NOMO-1 treated with dmso at 0.1 percent for 144 hours (cell line): ENCODE measurements around the gene GIMAP1.

Experiments
- DNase-seq: peaks from one replicate; lab custom pipeline; 2025; ENCODE audit not compliant: unreplicated experiment; lab: John Stamatoyannopoulos, UW

The GIMAP1 gene

DNA sequence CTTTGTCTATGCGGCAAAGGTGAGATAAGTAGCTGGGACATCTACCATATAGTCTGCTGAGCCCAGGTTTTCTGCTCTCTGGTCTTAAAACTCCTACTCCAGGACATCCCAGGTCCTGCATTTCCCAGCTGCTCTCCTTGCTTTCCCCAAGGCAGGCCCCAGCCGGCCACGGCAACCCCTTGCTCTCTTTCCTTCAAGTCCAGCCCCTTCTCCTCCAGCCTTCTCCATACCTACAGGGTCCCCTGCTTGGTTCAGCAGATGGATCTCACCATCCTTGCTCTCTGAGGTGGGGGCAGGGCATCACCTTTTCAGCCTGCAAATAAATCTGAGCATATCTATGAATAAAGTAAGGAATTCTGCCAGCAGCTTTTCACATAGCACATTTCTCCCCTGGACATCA is 29.5 kb downstream of the GIMAP1 start:
- no peak for DNase-seq

DNA sequence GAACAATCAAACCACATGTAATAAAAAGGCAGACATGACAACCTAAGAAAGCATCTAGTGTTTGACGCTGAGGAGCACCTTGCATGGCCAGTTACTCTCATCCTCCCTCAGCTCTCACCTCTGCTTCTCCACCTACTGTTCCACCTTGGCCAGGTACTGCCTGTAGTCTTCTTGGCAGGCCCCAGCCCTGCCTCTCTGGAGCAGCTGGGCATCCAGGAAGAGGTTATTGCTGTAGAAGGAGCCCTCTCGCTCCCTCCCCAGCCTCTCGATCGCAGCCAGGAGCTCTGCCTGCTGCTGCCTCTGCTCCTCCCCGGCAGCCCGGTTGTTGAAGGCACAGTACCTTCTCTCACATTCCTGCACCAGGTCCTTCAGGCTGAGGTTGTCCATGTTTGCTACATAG is 30.5 kb downstream of the GIMAP1 start:
- DNase-seq: no peak

DNA sequence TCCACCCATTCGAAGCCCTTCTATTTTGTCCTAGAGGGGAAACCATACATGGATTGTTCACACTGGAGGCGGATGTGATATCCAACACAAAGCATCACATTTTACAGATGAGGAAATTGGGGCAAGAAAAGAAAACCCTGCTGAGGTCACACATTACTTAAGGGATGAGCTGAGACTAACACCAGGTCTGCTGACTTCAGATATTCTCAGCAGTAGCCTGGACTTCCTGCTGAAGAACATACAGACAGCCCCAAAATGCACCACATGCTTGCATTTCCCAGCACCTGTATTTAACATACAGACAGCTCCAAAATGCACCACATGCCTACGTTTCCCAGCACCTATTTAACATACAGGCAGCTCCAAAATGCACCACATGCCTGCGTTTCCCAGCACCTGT is 32.0 kb downstream of the GIMAP1 start:
- DNase-seq: no peak

DNA sequence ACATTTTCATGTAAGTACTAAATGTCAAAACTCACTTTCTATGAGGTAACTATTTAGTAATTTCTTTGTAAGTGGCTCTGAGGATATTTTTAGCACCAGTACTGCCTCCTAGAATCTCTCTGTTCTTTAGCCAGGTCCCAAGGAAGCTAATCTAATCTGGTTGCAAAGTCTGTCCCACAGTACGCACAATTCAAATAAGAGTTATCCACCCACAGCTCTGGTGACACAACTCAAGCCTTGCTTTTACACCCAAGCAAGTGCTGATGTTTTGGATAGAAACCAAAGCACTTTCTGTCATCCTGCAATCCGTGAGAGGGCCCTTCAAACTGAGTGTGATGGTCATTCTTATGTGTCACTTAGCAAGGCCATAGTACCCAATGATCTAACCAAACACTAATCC is 35.3 kb downstream of the GIMAP1 start:
- DNase-seq: no peak

DNA sequence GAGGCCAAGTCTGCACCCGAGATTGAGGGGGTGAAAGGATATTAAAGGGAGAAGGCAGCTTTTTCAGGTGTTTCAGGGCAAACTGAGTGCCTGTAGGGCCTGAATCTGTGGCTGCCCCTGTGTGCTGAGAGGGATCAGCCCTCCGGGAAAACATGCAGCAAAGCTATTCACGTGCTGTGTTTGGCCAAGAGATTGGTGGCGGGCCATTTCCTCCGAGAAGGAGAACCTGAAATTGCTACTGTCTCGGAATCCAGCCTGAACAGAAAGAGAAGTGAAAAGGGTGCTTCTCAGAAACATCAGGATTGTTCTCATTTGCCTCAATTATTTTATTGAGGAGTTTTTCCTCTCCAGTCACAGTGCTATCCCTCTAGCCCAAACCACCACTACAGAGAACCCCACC is 36.8 kb downstream of the GIMAP1 start:
- DNase-seq: no peak

DNA sequence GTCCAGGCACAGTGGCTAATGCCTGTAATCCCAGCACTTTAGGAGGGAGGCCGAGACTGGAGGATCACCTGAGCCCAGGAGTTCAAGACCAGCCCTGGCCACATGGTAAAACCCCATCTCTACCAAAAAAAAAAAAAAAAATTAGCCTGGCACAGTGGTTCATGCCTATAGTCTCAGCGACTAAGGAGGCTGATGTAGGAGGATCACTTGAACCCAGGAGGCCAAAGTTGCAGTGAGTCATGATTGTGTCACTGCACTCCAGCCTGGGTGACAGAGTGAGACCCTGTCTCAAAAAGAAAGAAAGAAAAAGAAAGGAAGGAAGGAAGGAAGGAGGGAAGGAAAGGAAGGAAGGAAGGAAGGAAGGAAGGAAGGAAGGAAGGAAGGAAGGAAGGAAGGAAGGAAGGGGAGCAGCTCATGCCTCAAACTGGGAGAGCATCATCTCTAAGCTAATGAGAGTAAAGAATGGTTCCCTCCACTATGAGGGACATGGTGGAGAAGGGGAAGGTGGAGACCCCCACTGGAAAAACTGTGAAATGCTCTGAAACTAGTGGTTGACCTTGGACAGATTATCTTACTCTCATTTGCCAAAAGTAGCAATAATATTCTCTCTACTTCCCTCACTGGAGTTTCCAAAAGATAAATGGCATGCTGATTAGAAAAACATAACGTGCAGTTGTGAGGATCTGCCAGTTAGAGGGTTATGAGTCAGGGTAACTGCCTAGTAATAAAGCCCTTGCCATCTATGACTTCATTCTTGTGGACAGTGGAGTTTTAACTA is 37.6 kb downstream of the GIMAP1 start:
- no peak for DNase-seq

DNA sequence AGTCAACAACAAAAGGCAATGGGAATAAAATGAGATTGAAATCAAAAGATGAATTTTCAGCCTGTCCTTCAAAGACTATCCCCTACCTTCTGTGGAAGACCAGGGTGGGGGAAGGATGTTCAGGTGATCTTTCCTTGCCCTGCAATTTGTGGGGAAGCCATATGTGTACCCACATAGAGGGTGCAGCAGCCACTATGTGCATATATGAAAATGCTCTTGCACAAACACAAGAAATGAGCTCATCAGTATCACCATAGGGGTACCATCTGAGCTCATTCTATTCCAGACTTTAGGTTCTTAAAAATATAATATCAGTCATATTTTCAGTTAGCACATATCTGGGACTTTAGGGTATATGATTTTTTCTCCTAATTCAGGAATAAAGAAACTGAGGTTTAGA is 38.5 kb downstream of the GIMAP1 start:
- no peak for DNase-seq

DNA sequence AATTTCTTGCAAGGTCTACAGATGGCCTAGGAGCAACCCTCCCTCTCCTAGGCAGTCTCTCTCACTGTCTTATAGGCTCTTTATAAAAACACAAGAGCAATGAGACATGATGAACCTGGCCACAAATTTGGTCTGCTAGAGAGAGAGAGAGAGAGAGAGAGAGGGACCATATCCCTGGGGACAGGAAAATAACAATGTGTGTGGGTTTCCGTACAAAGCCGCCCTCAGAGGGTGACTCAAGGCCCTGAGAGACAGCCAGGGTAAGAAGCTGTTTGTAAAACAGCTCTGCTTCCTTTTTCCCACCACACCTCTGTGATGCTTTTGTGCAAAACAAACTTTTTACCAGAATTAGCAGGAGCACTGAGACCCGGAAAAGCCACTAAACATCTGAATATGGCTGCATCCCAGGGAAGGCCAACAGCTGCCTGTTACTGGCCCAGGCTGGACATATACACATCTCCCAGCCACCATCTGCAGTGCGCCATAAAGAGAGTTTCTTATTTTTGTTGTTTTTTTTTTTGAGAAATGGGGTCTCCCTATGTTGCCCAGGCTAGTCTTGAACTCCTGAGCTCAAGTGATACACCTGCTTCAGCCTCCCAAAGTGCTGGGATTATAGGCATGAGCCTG is 39.2 kb downstream of the GIMAP1 start:
- no peak for DNase-seq

DNA sequence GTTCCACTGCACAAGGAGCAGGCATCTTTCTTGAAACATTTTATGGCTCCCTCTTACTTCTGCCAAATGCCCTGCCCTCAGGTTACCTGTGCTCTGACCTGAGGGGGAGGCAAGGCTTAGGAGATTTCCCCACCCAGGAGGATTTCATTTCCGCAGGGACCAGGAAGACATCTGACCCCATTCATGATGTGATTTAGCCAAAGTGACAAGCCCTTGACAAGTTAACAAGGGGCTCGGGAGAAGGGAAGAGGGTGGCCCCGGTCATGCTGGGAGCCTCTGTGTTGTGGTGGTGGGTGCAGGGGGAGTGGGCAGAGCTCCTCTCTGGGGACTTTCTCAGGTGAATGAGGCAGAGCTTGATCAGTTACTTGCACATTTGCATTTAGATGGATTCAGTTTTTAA is 39.8 kb downstream of the GIMAP1 start:
- no peak for DNase-seq

DNA sequence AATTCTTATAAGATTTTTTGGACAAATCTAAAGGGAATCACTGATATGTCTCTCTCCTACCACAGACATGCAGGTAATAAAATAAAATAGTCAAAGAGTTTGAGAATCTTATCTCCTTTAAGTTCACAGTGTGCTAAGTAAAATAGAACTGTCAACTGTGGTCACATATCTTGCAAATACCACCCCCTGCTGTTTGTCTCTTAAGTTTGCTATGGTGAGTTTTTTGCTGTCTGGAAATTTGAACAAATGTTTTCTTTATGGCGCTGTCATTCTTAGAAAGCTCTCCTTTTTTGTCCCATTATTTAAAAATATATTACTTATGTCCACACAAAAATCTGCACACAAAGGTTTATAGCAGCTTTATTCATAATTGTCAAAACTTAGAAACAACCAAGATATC is 40.4 kb downstream of the GIMAP1 start:
- no peak for DNase-seq

DNA sequence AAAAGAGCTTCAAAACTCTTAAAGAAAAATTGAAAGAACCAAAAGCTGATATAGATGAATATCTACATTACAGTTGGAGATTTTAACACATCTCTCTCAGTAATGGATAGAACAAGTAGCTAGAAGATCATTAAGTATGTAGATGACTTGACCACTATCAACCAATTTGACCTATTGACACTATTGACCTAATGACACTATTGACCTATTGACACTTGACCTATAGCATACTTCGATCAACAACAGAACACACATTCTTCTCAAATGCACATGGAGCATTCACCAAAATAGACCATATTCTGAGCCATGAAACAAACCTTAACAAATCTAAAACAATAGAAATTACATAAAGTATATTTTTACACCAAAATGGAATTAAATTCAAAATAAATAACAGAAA is 43.1 kb downstream of the GIMAP1 start:
- no peak for DNase-seq

DNA sequence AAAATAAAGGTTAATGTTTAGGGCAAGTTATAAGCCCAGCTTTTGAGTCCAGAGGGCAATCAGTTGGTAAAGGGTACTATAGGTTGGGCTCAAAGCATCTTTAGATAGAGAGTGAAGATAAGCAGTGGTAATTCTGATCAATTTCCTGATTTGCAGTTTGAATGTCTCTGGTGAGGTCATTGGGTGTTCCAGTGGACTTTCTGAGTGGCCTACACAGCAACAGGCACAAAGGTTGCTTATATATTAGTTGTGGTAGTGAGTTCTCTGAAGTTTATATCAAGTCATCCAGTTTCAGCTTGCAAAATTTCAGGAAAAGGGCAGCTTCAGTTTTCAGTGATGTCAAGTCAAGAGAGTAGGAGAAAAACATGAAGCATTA is 49.9 kb downstream of the GIMAP1 start:
- DNase-seq: no peak

DNA sequence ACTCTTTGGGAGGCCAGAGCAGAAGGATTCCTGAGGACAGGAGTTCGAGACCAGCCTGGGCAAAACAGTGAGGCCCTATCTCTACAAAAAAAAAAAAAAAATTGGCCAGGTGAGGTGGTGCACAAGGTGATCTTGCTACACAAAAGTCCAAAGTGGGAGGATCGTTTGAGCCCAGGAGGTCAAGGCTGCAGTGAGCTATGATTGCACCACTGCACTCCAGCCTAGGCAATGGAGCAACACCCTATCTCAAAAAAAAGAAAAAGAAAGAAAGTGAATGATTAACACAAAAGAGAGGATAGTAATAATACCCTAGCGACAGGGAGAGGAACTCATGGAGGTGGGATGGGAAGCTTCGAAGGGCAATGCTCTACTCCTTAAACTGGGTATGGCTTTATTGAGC is 53.4 kb downstream of the GIMAP1 start:
- DNase-seq: no peak
